Fibroblast of skin of abdomen (primary cell): ENCODE results near the gene RIC3.

Experiments used
- DNase-seq: peaks from one replicate; pipeline ENCODE4 v3.0.0-alpha.2; 2013

Gene RIC3

GRCh38 chr11:8102296-8102915 is 66.4 kb downstream of the RIC3 start:
- DNase-seq: no peak

GRCh38 chr11:8101421-8101820 is 67.4 kb downstream of the RIC3 start:
- no peak for DNase-seq

DNA sequence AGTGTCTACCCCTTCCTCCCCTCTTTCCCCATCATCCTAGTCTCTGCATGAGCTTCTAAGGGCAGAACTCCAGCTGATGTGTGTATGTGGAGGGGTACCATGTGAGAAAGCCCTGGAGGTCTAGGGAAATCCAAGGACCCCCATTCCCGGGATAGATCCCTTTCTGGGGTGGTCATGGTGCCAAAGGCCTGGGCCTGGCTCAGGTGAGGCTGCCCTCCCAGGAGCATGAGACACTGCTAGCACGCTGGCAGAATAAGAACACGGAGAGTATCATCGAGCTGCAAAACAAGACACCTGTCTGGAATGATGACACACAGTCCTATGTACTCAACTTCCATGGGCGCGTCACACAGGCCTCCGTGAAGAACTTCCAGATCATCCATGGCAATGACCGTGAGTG is 68.2 kb downstream of the RIC3 start:
- no peak for DNase-seq

DNA sequence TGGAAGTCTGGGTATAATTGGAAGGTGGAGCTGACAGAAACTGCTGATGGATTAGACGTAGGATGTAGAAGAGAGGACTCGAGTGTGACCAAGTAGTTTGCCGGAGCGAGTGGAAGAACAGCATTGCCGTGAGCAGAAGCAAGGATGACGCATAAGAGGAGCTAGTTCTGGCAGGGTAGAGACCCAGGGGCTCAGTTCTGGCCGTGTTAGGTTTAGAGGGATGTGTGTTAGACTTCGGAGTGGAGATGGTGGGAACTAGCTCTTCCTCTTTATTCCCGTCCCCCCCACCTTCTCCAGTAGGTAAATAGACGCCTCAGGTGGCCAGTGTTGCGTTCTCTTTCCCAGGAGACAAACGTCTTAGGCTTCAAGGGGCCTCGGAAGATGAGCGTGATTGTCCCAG is 68.7 kb downstream of the RIC3 start:
- DNase-seq: no peak

DNA sequence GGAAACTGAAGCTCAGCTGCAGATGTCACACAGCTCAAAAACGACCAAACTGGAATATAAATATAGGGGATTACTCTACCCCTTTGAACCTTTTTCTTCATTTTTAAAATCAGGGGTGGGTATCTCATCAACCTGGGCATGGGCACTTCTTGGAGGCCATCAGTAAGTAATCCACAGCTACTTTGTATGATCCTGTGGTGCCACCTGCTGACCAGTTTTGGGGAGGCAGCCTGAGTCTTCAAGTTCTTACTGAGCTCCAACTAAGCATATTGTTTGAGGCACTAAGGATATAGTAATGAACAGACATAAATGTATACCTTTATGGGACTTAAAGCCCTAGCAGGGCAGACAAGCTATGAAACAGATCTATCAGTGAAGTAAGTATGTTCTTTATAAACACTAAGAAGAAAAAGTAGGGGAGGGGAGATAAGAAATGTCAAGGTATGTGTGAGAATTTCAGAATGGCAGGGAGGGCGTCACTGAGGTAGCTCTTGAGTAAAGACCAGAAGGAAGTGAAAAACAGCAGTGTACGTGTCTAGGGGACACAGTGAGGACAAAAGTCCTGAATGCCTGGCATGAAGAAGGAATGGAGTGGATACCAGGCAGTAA is 69.4 kb downstream of the RIC3 start:
- peak; percentile 77 for DNase-seq

DNA sequence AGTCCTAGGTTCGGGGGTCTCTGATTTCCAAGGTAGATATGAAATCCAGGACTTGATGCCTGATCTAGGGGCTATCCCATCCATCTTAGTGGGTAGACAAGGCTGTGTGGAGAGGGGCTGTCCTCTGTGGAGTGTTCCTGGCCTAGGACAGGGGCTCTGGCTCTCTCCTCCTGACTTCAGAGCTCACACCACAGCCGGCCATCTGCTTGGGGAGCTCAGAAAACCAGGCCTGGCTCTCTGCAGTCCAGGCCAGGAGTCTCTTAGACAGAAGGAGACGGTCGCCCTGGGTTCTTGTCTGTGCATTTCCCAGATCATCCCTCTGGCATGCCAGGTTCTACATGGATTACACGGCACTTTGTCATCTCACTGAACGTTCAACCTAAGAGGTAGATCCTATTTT is 69.9 kb downstream of the RIC3 start:
- DNase-seq: peak; percentile 31

DNA sequence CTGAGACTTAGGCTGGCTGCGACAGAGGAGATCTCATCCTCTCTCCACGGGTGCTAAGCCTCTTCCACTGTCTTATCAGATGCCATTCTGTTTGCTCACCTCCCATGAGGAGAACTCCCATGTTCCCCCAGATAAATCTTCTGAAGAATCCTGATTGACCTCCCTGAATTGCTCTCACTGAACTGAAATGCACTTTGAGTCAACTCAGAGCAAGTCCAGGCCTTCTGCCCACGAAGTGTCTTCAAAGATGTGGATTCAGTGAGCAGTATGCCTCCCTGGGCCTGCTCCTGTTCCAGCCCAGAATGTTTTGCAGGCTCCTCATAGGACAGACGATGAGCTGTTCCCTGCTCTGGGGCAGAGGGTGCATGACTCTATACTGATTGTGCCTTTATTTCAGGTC is 70.5 kb downstream of the RIC3 start:
- DNase-seq: peak; percentile 78

DNA sequence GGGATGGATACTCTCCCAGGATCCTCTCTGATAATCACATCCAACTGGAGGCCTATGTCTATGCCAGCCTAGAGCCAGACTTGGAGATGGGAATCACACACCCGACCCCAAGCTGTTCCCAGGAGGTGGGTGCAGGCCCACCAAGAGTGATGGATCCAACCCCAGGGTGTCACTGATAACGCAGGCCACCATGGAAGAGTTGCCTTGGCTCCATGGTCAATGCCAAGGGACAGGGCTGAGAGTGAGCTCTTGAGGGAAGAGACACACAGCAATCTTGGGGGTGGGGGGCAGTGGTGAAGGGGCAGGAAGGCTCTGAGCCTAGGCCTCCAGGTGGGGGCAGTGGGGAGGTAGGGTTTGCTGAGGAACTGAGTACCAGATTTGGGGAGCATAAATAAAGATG is 70.9 kb downstream of the RIC3 start:
- DNase-seq: no peak

DNA sequence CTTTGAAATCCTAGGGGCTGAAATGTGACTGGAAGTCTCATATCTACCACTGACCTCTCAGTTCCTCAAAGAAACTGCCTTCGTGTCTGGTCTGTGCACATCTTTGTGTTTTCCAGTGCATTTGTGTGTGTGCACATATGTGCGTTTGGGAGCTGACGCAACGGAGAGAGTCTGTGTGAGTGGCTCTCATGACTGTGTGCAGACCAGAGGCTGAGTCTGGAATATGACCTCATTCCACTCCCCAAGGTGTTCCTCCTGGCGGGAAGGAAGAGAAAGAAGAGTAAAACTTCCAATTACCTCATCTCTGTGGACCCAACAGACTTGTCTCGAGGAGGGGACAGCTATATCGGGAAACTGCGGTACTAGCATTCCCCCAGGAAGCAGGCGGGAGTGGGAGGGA is 71.4 kb downstream of the RIC3 start:
- DNase-seq: peak; percentile 21

DNA sequence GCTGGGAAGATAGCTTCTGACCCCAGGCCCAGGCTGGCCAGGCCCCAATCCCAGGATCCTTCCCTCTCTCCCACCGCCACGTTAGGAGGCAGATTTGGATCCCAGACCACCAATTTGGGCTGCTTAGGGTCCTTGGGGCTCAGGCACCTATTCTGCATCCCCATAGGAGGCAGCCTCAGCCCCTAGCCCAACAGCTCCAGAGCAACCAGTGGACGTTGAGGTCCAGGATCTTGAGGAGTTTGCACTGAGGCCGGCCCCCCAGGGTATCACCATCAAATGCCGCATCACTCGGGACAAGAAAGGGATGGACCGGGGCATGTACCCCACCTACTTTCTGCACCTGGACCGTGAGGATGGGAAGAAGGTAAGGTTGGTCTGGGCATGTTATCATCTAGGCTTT is 71.8 kb downstream of the RIC3 start:
- no peak for DNase-seq

GRCh38 chr11:8096575-8096974 is 72.2 kb downstream of the RIC3 start:
- DNase-seq: no peak

- DNase-seq: no peak
These were observed 72.9 kb downstream of the RIC3 start for GRCh38 chr11:8095806-8096522.

GRCh38 chr11:8095371-8095770 is 73.5 kb downstream of the RIC3 start:
- no peak for DNase-seq

GRCh38 chr11:8094656-8095055 is 74.2 kb downstream of the RIC3 start:
- DNase-seq: no peak

GRCh38 chr11:8093931-8094575 is 74.8 kb downstream of the RIC3 start:
- no peak for DNase-seq

GRCh38 chr11:8092587-8093424 is 76.0 kb downstream of the RIC3 start:
- peak; percentile 64 for DNase-seq

- DNase-seq: no peak
These were observed 77.1 kb downstream of the RIC3 start for GRCh38 chr11:8091721-8092120.

- peak; percentile 20 for DNase-seq
These were observed 78.1 kb downstream of the RIC3 start for GRCh38 chr11:8090756-8091155.

- DNase-seq: no peak
These were observed 78.9 kb downstream of the RIC3 start for GRCh38 chr11:8089791-8090510.

GRCh38 chr11:8087756-8088155 is 81.1 kb downstream of the RIC3 start:
- no peak for DNase-seq

GRCh38 chr11:8087185-8087584 is 81.6 kb downstream of the RIC3 start:
- DNase-seq: no peak

DNA sequence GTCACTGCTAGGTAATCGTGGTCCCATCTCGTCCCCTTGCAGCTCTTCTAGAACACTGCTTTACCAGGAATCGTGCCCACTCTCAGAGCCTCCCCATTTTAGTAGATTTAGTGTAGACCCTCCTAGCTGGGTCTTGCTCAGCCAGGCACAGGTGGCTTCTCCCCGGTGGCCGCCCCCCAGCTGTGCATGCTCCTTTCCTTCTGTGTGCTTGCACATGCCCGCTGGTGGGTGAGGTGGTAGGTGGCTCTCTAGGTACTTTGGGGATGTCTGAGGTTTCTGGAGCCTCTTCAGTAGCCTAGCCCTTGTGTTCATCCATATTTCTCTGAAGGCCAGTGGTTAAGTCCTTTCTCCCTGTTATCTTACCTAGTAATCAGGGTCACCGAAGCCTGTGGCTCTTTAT is 82.3 kb downstream of the RIC3 start:
- no peak for DNase-seq
